ENCODE results near the gene AVL9.
A peak's percentile ranks its signal among the peaks of the same experiment; 100 is the strongest.
"Not testable (repeated sequence)": the region's sequence is repeated elsewhere in the genome, so short reads cannot be mapped to it uniquely, and the experiment has no call there.

Gene AVL9

DNA sequence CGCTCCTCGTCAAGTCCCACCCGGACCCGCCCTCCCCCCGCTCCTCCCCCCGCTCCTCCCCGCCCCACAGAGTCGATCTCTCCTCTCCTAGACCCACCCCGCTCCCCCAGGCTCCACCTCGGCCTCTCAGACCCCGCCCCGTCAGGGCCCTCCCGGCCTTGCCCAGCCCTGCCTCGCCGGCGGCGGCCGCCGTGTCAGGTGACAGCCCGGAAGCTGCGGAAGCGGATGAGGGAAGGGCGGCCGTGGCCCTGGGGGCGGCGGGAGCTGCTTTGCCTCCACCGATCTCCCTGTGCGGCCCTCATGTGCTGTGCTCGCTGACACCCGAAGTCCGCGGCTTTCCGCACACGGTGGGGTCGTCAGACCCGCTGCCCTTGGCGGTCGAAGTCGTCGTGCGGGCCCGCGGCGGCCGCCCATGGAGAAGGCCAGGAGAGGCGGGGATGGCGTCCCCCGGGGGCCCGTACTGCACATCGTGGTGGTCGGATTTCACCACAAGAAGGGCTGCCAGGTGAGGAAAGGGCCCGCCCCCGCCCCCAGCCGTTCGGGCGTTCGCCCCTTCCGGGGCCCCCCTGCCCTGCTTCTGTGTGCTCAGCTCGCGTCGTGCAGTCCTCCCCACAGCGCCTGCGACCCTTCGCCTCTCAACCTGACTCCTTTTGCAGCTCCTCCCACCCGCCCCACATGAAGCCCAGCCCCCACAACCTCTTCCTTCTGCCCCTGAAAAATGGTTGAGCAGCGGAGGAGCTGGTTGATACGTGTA lies at the start of gene AVL9:
Gene AVL9 (plus strand): TSS at position 192 of the 754 bp plus-strand sequence. CDS start 221 bp downstream, at position 413.
- DNase-seq: peak; percentile 98

DNA sequence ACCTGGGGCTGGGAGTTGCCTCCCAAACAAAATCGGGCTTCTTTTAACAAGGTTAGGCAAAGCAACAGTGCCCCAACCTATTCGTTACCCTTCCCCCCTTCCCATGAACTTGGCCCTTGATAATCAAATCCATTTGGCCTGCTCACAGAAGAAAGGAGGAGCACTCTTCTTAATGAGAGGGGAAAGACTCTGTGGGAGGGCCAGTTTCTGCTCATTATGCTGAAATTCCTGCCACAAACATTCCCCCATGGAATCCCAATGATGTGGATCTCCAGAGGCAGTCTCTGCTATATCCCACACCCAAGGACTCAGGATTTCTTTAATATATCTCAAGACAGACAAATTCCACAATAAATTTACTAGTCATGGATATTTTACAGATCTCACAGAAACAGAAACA lies 48.1 kb upstream of the AVL9 start:
- DNase-seq: no peak

DNA sequence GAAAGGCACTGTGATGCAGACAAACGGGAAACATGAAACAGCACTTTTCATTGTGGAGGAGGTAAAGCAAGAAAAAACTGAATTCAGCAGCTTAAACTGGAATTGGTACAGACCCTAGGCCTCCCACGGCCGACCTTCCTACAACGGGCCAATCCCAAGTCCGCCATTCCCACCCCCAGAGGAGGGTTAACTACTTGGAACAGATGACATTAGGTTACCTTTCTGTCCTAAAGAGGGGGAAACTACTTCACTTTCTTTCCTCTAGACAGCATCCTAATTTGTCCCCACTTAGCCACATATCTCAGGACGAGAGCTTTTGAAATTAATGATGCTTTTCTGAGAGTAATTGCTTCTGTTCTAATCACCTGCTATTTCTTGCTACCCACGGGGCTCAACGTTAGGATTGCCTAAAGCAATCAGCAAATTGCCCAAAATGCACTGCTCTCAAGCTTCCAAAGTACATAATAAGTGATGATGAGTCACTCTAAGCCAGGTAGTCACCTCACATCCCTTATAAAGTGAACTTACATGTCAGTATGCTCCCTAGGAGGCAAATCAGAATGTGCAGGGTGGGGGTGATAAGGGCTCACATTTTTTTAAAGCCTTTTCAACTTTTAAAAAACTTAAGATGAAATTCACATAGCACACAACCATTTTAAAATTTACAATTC lies 41.8 kb upstream of the AVL9 start:
- no peak for DNase-seq

DNA sequence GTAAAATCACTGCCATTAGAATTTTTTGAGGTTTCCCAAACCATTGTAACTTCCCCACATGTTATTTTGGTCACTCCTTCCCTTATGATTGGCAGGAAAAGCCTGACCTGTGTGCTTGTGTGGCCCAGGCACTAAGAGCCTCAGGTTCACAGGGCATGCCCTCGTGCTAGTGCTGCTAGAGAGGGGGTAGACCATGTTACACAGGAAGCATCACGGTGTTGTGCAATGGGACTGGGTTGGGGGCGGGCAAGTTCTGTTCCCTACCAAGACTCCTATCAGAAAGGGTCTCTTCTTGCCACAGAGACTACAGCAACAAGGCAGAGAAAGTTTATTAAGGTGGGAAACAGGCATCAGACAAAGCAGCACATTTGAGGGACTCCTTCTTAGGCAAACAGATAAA lies 37.3 kb upstream of the AVL9 start:
- DNase-seq: no peak

DNA sequence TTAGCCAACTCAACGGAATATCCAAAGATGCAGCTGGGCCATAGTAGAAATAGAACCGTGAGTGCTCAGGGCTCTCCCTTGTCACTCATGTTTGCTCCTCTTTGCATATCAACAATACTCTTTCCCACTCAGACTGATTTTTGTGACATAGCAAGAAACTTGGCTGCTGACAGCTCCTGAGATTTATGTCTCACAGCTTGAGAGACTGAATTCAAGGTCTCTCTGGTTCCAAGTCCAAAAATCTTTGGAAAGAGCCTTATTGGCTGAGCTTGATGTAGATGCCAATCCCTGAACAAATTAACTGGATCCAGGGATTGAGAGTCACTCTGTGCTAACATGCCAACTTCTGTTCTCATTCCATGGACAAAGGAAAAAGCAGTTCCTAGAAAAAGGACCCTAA lies 35.5 kb upstream of the AVL9 start:
- no peak for DNase-seq

DNA sequence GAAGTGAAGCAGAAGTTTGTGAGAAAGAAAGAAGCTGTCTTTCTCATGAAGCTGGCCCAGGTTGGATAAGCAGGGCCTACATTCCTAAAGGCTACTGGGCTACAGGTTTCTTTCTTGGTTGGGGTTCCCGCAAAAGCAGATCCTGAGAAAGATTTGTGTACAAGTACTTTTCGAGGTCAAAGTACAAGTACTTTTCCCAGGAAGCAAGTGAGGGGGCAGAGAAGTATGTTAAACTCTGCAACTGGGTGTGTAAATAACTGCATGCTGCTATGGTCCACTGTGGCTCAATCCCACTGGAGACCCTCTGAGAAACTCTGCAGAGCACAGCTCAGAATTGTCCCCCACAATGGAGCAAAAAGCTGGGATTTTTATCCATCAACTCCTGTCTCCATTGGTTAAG lies 33.8 kb upstream of the AVL9 start:
- DNase-seq: no peak

DNA sequence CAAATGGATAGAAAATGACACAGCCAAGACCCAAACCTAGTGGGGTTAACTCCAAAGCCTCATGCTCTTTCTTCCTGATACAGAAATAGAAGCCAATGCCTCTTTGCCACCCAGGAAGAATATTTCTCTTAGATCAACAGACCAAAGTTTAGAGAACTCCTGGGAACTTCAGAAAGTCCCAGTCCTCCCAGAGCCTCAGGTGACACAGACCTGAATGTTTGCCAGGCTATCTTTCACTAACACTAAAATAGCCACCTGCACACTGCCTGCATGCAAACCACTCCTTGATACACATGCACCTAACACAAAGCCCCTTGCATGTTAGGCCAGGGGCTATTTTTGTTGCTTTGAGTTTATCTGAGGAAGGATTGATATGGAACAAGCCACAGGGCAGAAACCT lies 32.8 kb upstream of the AVL9 start:
- no peak for DNase-seq

DNA sequence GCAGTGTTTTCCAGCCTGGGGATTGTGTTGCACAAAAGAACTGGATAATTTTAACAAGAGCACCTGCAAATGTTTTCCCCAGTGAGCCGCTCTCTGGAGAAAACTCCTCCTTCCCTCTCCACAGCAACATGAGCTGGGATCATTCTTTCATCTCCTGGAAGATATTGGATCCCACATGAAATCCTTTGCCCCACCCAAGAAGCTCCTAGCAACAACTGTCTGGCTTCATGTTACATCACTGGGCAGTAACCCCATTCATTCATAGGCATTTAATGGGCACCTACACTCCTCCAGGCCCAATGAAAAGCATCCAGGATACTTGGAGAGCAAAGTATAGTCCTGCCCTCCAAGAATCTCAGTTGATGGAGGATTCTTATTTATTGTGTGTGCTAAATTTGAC lies 32.3 kb upstream of the AVL9 start:
- DNase-seq: no peak

DNA sequence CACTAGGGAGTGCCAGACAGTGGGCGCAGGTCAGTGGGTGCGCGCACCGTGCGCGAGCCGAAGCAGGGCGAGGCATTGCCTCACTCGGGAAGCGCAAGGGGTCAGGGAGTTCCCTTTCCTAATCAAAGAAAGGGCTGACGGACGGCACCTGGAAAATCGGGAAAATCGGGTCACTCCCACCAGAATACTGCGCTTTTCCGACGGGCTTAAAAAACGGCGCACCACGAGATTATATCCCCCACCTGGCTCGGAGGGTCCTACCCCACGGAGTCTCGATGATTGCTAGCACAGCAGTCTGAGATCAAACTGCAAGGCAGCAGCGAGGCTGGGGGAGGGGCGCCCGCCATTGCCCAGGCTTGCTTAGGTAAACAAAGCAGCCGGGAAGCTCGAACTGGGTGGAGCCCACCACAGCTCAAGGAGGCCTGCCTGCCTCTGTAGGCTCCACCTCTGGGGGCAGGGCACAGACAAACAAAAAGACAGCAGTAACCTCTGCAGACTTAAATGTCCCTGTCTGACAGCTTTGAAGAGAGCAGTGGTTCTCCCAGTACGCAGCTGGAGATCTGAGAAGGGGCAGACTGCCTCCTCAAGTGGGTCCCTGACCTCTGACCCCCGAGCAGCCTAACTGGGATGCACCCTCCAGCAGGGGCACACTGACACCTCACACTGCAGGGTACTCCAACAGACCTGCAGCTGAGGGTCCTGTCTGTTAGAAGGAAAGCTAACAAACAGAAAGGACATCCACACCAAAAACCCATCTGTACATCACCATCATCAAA lies 30.5 kb upstream of the AVL9 start:
- DNase-seq: not testable (repeated sequence)

DNA sequence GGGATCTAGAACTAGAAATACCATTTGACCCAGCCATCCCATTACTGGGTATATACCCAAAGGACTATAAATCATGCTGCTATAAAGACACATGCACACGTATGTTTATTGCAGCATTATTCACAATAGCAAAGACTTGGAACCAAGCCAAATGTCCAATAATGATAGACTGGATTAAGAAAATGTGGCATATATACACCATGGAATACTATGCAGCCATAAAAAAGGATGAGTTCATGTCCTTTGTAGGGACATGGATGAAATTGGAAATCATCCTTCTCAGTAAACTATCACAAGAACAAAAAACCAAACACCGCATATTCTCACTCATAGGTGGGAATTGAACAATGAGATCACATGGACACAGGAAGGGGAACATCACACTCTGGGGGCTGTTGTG lies 25.3 kb upstream of the AVL9 start:
- DNase-seq: not testable (repeated sequence)

DNA sequence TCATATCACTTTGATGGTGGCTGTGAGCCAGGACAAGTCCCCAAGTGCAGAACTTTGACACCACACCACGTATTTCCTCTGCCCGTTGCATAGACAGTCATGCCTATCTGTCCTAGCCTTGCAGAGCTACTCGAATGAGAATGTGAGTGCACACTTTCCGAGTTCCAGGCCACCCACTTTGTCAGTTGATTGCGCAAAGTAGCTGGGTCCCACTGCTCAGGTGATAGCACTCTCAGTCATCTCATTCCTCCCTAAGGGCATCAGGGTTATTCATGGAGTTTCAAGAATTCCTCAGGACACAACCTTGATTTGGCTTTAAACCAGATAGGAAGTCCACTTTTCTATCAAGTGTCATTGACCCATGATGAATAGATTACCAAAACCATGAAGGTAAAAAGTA lies 24.4 kb upstream of the AVL9 start:
- DNase-seq: no peak

DNA sequence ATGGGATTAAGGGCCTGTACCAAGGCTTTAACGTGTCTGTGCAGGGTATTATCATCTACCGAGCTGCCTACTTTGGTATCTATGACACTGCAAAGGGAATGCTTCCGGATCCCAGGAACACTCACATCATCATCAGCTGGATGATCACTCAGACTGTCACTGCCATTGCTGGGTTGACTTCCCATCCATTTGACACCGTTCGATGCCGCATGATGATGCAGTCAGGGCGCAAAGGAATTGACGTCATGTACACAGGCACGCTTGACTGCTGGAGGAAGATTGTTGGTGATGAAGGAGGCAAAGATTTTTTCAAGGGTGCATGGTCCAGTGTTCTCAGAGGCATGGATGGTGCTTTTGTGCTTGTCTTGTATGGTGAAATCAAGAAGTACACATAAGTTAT lies 23.3 kb upstream of the AVL9 start:
- peak; percentile 9 for DNase-seq

DNA sequence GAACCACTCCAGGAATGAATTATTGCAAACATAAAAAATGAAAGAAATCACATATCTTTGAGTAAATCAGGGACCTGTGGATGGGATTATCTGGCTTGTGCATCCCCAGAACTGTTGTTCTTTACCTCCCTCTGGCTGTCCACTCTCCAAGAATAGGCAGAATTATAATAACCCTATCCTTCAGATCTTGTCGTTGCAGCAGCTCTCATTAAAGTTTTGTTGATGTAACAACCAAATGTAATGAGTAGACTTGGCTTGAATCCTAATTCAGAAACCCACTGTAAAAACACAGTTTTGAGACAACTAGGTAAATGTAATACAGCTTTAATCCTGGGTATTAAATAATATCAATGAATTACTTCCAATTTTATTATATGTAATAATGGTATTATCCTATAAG lies 21.3 kb upstream of the AVL9 start:
- DNase-seq: no peak

DNA sequence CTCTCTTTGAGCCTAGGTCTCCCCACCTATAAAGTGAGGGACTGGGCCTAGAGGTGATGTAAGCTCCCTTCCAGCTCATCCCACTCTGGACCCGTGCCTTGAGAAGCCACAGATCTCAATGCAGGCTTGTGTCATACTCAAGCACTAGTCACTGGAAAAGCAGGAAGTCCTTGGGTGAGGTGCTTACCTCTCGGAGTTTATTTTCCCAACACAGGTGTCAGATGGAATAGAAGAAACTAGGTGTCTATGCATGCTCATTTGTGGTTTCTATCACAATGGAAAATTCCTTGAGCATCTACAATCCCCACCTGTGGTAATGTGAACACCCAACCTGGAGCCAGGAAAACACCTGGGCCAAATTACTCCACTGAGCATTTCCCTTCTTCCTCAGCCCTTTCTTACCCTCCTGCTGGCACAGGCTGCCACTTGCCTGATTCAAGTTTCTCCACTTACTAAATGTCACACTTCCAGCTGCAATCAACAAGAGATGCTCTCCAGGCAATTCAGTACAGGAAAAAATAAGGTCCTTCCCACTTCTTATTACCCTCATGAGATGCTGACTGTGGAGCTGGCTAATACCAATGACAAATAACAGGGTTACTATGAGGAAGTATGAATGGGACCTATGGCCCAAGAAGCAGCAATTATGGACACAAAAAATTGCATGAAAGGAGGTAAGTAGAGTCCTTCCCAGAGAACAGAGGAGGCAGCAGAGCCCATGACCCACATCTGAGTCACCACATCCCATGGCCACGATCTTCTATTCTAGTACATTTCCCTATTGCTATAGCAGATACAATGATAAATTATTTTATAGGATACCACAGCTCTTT lies 18.3 kb upstream of the AVL9 start:
- DNase-seq: no peak

DNA sequence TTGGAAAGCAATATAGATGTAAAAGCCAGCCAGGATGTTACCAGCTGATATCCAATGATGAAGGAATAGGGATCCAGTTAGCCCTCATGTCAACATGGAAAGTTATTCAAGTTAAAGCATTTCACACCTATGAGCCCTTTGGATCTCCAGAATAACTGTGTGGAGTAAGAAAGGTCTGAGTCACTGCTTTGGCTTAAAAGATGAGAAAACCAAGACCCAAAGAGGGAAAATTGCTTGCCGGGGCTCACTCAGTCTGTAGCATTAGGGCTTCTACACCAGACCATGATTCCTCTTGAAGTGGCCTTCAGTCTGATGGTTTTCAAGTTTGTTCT lies 17.7 kb upstream of the AVL9 start:
- DNase-seq: no peak

DNA sequence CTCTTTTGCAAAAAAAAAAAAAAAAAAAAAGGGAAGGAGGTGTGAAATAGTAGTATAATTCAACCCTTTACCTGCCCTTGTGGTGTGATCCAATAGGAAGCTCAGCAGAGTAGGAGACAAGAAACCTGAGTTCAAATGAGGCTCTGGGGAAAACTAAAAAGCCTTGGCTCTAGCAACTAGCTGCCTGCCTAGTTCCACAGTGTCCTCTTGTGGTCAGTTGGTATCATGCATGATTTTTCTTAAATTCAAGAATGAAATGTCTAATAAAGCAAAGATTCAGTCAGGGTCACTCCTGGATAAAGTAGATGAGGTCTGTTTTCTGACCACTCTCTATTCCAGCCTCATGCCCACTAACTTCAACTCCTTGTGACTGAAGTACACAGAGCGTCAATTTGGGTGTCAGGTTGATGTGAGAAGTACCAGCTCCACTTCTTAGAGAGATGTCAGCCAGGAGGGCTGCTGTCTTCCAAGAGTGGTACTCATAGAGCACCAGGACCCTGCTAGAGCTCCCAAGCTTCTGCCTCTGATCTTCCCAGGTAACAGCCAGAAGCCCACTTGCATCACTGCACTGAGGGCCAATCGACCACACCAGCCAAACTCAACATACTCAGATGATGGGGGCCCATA lies 15.6 kb upstream of the AVL9 start:
- peak; percentile 77 for DNase-seq

DNA sequence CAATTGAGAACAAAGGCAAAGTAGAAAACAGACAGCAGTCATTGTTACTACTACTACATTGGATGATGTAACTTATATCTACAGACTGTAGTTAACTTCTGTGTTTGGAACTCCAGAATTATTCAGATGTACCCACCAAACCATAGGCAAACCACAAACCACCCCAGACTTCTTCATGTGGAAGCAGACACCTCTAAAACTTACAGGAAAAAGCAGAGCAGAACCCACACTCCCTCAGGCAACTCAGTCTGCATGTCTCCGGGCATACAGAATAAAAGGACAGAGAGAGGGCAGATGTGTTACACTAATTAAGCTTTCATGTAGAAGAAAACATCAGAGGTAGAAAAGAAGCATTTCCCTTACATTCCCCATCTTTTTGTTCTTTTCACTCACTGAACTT lies 14.1 kb upstream of the AVL9 start:
- DNase-seq: no peak

DNA sequence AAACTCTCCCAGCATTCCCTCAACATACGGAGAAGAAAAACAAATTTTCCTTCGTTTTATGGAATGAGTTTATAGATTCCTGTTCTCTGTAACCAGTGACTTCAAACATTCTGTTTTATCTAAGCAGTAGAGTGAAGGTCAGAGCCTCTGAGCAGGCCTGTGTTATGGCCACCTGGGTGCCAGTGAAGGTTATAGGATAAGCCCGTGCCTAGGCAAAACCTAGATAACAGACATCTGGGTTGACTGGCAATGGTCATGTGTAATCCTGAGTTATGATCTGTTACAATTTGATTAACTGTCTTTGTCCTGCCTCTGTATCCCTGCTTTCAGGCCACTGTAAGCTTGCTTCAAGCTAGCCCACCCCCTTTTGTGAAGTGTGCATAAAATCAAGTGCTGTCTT lies 13.4 kb upstream of the AVL9 start:
- peak; percentile 72 for DNase-seq

DNA sequence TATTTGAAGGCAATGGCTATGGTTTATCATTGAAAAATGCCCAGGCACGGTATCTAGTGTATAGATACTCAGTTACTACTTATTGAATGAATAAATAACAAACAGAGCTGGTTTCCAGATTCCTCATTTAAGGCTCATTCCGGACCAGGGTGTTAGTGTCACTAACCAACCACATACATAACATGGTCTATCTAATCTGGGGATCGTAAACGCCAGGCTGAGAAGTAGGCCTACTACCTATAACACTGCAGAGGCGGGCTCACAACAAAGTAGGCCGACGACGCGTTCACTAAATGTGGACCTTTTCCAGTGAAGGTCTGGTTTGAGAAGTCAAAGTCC lies 5.5 kb upstream of the AVL9 start:
- no peak for DNase-seq

DNA sequence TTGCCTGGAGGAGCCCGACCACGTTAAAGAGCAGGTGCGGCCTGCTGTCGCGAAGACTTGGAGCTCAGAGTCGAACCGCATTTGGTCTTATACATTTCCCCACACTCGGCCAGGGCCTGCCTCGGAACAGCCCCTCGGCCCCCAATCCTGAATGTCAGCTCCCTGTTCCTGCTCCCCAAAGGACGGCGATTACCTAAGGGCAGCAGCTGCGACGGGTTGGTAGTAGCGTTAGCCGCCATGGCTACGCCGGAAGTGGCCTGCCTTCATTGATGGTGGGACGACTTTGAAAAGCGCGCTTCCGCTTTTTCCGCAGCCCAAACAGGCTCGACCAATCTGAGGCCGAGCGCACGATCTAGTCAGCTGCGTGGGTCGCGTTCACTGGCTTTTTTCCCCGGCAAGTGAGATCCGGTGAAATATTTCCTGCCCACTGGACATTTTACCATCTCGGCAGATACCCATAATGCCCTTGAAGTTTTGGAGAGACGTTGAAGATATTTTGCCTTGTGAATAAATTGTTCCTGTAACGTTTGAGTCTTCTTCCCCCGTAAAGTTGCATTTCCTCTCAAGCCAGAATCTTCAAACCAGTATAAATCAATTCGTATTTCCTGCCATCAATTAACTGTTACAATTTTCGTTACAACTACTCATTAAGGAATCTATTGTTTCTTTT lies 5.0 kb upstream of the AVL9 start, which contains the start of gene LSM5:
Gene LSM5 (minus strand): TSS at position 254 of the 670 bp plus-strand sequence. CDS start 15 bp downstream, at position 239.
- DNase-seq: peak; percentile 96

DNA sequence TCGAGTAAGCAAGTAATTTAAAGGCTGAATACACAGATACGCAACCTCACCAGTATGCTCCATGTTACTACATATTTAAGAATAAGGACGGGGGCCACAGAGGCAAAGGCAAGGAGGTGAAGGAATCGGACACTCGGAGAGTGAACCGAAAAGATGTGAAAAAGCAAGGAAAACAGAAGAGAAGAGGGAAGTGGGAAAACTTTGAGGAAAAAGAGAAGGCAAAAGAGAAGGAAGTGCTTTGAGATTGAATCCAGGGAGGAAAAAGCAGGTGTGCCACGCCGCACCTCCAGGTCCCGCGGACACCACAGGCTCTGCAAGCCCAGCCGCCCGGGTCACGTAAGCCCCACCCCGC lies 367 bp upstream of the AVL9 start:
- no peak for DNase-seq

Measured in NCI-H82 (cell line).